Measurements from ENCODE around the gene IGSF22. TPM values are rescaled to one million over a fixed set of nuclear protein-coding genes. Genes with fewer than 3 reads are reported as not detected.
"Not testable (repeated sequence)": the region's sequence is repeated elsewhere in the genome, so short reads cannot be mapped to it uniquely, and the experiment has no call there.

The IGSF22 gene
- total RNA-seq, 2 donors from 2014 or later = 0.39 TPM; not detected in 1

DNA sequence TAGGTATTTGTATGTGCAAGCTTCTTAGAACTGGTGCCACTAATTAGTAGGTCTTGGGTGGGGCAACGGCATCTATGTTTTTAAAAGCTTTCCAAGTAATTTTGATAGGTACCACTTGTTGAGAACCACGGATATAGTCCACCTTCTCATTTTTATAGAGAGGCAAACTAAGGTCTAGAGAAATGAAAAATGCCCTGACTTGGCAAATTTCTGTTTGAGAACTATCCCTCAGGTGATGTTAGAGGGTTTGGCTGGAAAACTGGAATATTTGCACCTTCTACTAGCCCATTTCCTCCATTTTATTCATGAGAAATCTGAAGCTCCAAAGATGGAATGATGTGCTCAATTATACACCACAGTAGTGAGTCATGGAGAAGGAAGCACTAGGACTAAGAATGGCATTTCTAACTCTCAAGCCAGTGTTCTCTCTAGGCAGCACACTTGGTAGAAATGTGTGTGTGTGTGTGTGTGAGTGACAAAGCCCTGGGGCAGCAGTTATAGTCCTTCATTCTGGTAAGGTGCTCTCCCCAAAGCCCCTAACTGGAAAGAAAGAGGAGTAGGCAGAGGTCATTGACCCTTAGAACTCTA, 29.3 kb downstream of the IGSF22 start:
- Histone ChIP-seq H3K4me1 (peaks cover 0 to 17% of the 10 kb centered on the region in 2 donors), H3K27me3 (no peaks in the 10 kb centered on the region), H3K4me3 (no peak overlapping the region), H3K36me3 (peaks cover 4% of the 10 kb centered on the region), H3K9me3 (no peaks in the 10 kb centered on the region), H3K27ac (no peak overlapping the region)
- DNase-seq (ENCODE audit: low spot score) = no peak
- TF ChIP-seq, protein P1, sequence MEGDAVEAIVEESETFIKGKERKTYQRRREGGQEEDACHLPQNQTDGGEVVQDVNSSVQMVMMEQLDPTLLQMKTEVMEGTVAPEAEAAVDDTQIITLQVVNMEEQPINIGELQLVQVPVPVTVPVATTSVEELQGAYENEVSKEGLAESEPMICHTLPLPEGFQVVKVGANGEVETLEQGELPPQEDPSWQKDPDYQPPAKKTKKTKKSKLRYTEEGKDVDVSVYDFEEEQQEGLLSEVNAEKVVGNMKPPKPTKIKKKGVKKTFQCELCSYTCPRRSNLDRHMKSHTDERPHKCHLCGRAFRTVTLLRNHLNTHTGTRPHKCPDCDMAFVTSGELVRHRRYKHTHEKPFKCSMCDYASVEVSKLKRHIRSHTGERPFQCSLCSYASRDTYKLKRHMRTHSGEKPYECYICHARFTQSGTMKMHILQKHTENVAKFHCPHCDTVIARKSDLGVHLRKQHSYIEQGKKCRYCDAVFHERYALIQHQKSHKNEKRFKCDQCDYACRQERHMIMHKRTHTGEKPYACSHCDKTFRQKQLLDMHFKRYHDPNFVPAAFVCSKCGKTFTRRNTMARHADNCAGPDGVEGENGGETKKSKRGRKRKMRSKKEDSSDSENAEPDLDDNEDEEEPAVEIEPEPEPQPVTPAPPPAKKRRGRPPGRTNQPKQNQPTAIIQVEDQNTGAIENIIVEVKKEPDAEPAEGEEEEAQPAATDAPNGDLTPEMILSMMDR (IDR thresholded peaks at IDR 0.05) = no peak

DNA sequence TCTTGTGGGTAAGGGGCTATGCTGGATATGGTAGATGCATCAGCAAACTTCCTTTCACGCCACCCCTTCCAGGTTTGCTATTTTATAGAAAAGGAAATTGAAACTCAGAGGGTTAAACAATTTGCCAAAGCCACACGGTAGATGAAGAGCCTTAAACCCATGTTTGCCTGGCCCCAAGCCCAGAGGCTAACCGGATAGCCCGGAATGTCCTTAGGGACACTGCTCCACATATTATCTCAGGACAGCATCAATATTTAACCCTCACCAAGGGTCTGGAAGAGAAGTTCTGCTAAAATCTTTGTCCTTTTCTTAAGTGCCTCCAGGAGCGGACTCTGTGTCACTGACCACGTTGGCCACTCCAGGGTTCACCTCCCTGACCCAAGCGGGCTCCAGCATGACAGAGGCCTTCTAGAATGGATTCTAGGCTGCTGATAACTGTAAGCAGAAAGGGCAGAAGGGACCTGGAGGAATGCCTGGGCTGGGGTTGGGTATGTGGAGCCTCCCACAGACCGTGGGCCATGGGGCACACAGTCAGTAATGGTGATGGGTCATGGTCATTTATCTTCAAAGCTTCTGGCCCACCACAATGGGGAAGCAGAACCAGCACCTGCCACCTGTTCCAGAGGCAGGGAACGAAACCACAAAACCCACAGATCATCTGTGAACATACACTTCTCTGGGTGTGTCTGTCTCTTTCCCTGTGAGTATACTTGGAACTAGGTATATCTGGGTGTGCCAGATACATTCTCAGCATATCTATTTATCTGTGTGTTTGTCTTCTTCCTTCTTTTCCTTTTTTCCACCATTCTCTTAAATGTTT, 32.8 kb downstream of the IGSF22 start:
- Histone ChIP-seq H3K36me3 (no peaks in the 10 kb centered on the region), H3K4me3 (no peak overlapping the region), H3K9me3 (no peaks in the 10 kb centered on the region), H3K4me1 (no peaks in the 10 kb centered on the region), H3K27me3 (no peaks in the 10 kb centered on the region), H3K27ac (no peak overlapping the region)
- TF ChIP-seq, protein P1 (IDR thresholded peaks at IDR 0.05) = no peak
- DNase-seq (ENCODE audit: low spot score) = no peak

DNA sequence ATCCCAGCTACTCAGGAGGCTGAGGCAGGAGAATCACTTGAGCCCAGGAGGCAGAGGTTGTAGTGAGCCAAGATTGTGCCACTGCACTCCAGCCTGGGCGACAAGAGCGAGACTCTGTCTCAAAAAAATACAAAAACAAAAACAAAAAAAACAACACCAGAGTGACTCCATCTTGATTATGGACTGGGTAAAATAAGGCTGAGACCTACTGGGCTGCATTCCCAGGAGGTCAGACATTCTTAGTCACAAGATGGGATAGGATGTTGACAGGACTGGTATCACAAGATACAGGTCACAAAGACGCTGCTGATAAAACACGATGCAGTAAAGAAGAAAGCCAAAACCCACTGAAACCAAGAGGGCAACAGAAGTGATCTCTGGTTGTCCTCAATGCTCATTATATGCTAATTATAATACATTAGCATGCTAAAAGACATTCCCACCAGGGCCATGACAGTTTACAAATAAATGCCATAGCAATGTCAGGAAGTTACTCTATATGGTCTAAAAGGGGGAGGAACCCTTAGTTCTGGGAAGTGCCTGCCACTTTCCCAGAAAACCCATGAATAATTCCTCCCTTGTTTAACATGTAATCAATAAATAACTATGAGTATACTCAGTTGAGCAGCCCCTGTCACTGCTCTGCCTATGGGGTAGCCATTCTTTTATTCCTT, 34.4 kb downstream of the IGSF22 start:
- not testable (repeated sequence) for H3K9me3 ChIP-seq; H3K4me3 ChIP-seq; DNase-seq (ENCODE audit: low spot score); H3K27ac ChIP-seq; H3K36me3 ChIP-seq; H3K27me3 ChIP-seq; H3K4me1 ChIP-seq

DNA sequence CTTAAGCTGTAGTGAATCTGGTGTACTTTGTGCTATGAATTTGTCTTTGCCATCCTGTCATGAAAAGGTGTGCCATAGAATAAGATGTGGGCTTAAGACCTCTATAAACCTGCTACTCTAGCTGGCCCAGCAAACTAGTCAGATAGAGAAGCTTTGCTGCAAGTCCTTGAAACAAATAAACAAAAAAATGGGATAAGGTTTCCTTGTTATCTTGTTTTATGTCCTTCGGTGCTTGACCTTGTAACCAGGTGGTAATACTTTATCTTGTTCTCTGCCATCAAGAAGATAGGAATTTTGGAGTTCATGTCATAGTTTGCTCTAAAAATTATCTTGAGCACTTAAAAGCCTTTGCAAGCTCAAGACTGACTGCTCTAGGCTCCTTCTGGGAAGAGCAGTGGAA, 41.7 kb downstream of the IGSF22 start:
- no peak overlapping the region for H3K27ac ChIP-seq
- H3K4me1 ChIP-seq = no peaks in the 10 kb centered on the region
- no peak for DNase-seq (ENCODE audit: low spot score)
- no peaks in the 10 kb centered on the region for H3K9me3 ChIP-seq
- TF ChIP-seq, protein P1 (IDR thresholded peaks at IDR 0.05) = no peak
- H3K4me3 ChIP-seq = no peak overlapping the region
- no peaks in the 10 kb centered on the region for H3K27me3 ChIP-seq
- H3K36me3 ChIP-seq = no peaks in the 10 kb centered on the region

DNA sequence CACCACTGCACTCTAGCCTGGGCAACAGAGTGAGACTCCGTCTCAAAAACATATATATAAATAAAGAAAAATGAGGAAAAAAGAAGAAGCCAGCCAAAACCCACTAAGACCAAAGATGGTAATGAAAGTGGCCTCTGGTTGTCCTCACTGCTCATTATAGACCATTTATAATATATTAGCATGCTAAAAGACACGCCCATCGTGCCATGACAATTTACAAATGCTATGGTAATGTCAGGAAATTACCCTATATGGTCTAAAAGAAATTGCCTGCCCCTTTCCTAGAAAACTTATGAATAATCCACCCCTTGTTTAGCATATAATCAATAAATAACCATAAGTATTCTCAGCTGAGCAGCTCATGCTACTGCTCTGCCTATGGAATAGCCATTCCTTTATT, 43.5 kb downstream of the IGSF22 start:
- Histone ChIP-seq H3K4me3 (no peak overlapping the region), H3K27me3 (no peaks in the 10 kb centered on the region)
- no peak for DNase-seq (ENCODE audit: low spot score)

DNA sequence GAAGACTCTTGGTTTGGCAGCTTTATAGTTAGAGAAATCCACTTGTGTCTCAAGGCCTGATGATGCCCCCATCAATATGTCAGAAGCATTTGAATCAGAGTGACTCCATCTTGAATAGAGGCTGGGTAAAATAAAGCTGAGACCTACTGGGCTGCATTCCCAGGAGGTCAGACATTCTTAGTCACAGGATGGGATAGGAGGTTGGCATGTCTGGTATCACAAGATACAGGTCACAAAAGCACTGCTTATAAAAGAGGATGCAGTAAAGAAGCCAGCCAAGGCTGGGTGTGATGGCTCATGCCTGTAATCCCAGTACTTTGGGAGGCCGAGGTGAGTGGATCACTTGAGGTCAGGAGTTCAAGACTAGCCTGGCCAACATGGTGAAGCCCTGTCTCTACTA, 44.0 kb downstream of the IGSF22 start:
- H3K4me1 ChIP-seq, H3K36me3 ChIP-seq: not testable (repeated sequence)

More for the DNA sequence above, 43.5 kb downstream of the IGSF22 start:
- H3K9me3 ChIP-seq = no peaks in the 10 kb centered on the region
- no peaks in the 10 kb centered on the region for H3K36me3 ChIP-seq
- no peaks in the 10 kb centered on the region for H3K4me1 ChIP-seq
- no peak overlapping the region for H3K27ac ChIP-seq
- TF ChIP-seq, protein P1 (IDR thresholded peaks at IDR 0.05) = no peak

More for the DNA sequence above, 44.0 kb downstream of the IGSF22 start:
- not testable (repeated sequence) for H3K27me3 ChIP-seq; H3K9me3 ChIP-seq; DNase-seq (ENCODE audit: low spot score); H3K27ac ChIP-seq; H3K4me3 ChIP-seq
